Measurements from ENCODE around the gene KIF17. TPM values are rescaled to one million over a fixed set of nuclear protein-coding genes. Genes with fewer than 3 reads are reported as not detected.

Gene KIF17
- total and polyA plus RNA-seq, 2 of the 8 experiments (the other 6 are each of a cell fraction or from before 2014, with no cell fraction given), result 6.9 to 10.4 TPM

DNA sequence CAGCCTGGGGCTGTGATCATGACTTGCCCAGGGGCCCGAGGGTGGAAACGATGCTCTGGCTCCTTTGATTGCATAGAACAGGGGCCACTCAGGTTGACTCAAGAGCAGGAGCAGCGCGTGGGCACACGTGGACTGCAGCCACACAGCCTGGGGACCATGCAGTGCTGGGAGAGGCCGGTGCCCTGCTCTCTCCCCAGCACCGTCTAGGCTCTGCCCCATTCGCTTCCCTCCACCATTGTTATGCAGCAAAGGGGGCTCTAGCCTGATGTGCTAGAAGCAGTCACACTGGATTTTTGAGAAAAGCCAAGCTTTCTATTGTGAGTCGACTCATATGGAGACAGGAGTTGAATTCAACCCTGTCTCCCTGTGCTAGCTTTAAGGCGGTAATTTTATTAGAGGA is 75.8 kb downstream of the KIF17 start:
- ChIA-PET POLR2A (ENCODE audit: partially characterized antibody) (interaction anchor here (0.6 to 2.0 kb wide), 6 partner anchors 8 to 67 kb away, joined by 3 to 11 read pairs (median 4); partner anchors contain the start of gene DDOST), CTCF (ENCODE audit: partially characterized antibody) (interaction anchor here (0.8 to 8.2 kb wide), 19 partner anchors 8 to 554 kb away, joined by 3 to 85 read pairs (median 4); partner anchors contain the start of genes FAM43B and PINK1)
- Histone ChIP-seq H3K23me2 (ENCODE audit: low read depth, low read length) (no peaks in the 10 kb centered on the region), H3K36me3 (ENCODE audit: control insufficient read depth in 2 of 4, insufficient read depth in 4 of 4, low read length in 3 of 4) (peaks cover 0 to 6% (median 0%) of the 10 kb centered on the region in 4 experiments; a peak in 3 of 8 replicates), H4K8ac (ENCODE audit: extremely low read depth, insufficient read depth, low read length) (peak overlapping the region; percentile 41), H3K9ac (replicated peaks in 1 of 4; ENCODE audit: extremely low read depth in 1 of 4, low read depth in 3 of 4, low read length in 3 of 4) (no peak overlapping the region), H3K56ac (replicated peaks; ENCODE audit: insufficient read length, low read depth, low read length) (no peak overlapping the region), H4K20me1 (replicated peaks in 1 of 2; ENCODE audit: control insufficient read depth in 1 of 2, insufficient read depth in 2 of 2, low read length in 2 of 2) (peaks cover 1 to 3% of the 10 kb centered on the region in 2 experiments), H3K27me3 (replicated peaks in 1 of 4; ENCODE audit: control insufficient read depth in 3 of 4, extremely low read depth in 1 of 4, insufficient read depth in 3 of 4, low read length in 3 of 4) (no peaks in the 10 kb centered on the region), H3K79me1 (ENCODE audit: low read depth, low read length) (no peaks in the 10 kb centered on the region), H2BK5ac (ENCODE audit: low read depth, low read length) (no peak overlapping the region), H2BK15ac (ENCODE audit: low read length) (no peak overlapping the region), H2BK12ac (ENCODE audit: low read depth, low read length) (0 out of 2 replicates have a peak overlapping the region, but pooled peaks have one; percentile 5), H3K14ac (ENCODE audit: insufficient read length) (no peak overlapping the region), H3K4me2 (ENCODE audit: insufficient read depth in 1 of 2, low read depth in 2 of 2, low read length in 2 of 2) (peak overlapping the region in 1 of 2 experiments; percentile 30; a peak in 3 of 4 replicates), H3K18ac (ENCODE audit: extremely low read depth, low read length) (no peak overlapping the region), H3K79me2 (ENCODE audit: control insufficient read depth in 1 of 2, insufficient read depth in 2 of 2, low read length in 2 of 2) (no peaks in the 10 kb centered on the region), H3K27ac (ENCODE audit: low read depth, low read length) (no peak overlapping the region), H3K4me1 (replicated peaks in 1 of 4; ENCODE audit: control insufficient read depth in 3 of 4, insufficient read depth in 4 of 4, low read length in 3 of 4) (peaks cover 0 to 5% (median 3%) of the 10 kb centered on the region in 4 experiments; a peak in 3 of 7 replicates), H2AK5ac (ENCODE audit: low read depth, low read length) (no peak overlapping the region), H4K91ac (replicated peaks; ENCODE audit: insufficient read length, low read length) (no peak overlapping the region), H3K4me3 (ENCODE audit: extremely low read depth in 1 of 4, insufficient read depth in 2 of 4, low read depth in 3 of 4, low read length in 4 of 4) (no peak overlapping the region), H3K23ac (ENCODE audit: insufficient read length) (no peak overlapping the region), H3K4ac (replicated peaks; ENCODE audit: insufficient read length, low read depth, low read length) (no peak overlapping the region), H3K9me3 (ENCODE audit: insufficient read depth in 2 of 2, low read depth in 1 of 2, low read length in 1 of 2) (no peaks in the 10 kb centered on the region), H2AFZ (ENCODE audit: low read length) (no peak overlapping the region), H2BK120ac (replicated peaks; ENCODE audit: low read depth, low read length) (no peak overlapping the region), H4K5ac (ENCODE audit: insufficient read length, low read depth, low read length) (no peak overlapping the region), H2BK20ac (ENCODE audit: low read length) (no peak overlapping the region)
- no peak for FAIRE-seq
- 66% methylated on average over 10 of the region's 10 CpGs; no CpG with 5 or more reads in 1 of the 2 experiments for WGBS, 2 experiments (ENCODE audit: extremely low coverage in 1 of 2, insufficient coverage in 1 of 2, insufficient read length in 1 of 2, insufficient replicate concordance in 2 of 2, low coverage in 1 of 2, low lambda C conversion rate in 2 of 2, missing lambda C conversion rate in 1 of 2)
- TF ChIP-seq MAFK (IDR thresholded peaks at IDR 0.05; ENCODE audit: low read depth, low read length) (no peak), POU5F1 (IDR thresholded peaks at IDR 0.05; ENCODE audit: low read depth, low read length) (peak; percentile 18; the same call in 1 of the 2 replicates)
- no peak for DNase-seq (ENCODE audit: low read depth in 1 of 2, low spot score in 2 of 2)
